ENCODE results near the gene ST8SIA6.

DNA sequence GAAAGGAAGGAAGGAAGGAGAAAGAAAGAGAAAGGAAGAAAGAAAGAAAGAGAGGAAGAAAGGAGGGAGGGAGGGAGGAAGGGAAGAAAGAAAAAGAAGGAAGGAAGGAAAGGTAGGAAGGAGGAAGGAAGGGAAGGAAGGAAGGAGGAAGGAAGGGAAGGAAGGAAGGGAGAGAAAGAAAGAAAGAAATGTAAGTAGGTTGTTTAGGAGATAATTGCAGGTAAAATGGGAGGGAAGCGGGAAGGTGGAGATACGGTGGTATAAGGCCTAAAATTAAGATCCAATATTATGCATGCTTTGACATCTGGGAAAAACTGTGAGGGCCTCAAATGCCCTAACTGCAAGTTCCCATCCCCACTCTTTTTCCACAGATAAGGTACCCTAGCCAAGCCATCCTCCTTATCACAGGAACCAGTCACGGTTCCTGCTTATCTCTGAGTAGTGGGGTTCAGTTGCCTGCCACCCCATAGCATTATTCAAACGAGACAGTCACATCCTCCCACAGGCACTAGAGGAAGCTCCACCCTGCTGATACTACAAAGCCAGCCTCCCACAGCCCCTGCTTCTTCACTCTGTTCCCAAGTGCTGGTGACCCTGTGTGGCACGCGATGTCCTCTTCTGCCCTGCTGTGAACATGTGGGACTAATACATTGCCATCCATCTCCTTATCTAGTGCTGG, 28.7 kb downstream of the ST8SIA6 start:
- TF ChIP-seq, protein P1, sequence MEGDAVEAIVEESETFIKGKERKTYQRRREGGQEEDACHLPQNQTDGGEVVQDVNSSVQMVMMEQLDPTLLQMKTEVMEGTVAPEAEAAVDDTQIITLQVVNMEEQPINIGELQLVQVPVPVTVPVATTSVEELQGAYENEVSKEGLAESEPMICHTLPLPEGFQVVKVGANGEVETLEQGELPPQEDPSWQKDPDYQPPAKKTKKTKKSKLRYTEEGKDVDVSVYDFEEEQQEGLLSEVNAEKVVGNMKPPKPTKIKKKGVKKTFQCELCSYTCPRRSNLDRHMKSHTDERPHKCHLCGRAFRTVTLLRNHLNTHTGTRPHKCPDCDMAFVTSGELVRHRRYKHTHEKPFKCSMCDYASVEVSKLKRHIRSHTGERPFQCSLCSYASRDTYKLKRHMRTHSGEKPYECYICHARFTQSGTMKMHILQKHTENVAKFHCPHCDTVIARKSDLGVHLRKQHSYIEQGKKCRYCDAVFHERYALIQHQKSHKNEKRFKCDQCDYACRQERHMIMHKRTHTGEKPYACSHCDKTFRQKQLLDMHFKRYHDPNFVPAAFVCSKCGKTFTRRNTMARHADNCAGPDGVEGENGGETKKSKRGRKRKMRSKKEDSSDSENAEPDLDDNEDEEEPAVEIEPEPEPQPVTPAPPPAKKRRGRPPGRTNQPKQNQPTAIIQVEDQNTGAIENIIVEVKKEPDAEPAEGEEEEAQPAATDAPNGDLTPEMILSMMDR (conservative IDR thresholded peaks at IDR 0.05; ENCODE audit: low read length): no peak
- TF ChIP-seq EZH2phosphoT487 (IDR thresholded peaks at IDR 0.05; ENCODE audit: borderline replicate concordance): no peak

All from Loucy (cell line).